ENCODE data around the gene SMIM1. TPM values are rescaled to one million over a fixed set of nuclear protein-coding genes. Genes with fewer than 3 reads are reported as not detected.

SMIM1 gene
- total and polyA plus RNA-seq, 2 experiments from 2014 or later: 3.2 to 7.2 TPM

DNA sequence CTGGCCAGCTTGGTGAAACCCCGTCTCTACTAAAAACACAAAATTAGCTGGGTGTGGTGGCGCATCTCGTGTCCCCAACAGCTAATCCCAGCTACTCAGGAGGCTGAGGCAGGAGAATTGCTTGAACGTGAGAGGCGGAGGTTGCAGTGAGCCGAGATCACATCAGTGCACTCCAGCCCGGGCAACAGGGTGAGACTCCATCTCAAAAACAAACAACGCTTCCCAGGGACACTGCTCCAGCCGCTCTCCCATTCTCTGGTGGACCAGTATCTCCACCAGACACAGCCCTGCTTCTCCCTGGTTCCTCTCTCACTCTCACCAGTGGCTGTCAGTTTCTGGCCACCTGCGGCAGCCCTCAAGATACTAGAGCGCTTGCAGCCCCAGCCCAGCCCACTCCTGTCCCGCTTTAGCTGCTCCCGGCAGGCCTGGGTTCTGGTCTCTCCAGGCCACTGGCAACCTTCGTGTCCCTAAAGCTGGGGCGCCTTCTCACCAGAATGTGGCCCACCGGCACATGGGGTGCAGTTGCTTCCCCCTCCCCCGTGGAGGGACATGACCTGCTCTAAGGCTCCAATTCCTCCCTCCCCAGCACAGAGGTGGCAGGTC, 44.7 kb downstream of the SMIM1 start:
- H4K20me1 ChIP-seq (replicated peaks; ENCODE audit: insufficient read depth): no peaks in the 10 kb centered on the region
- H3K4me2 ChIP-seq: no peak overlapping the region
- H3K27me3 ChIP-seq (ENCODE audit: insufficient read depth): no peaks in the 10 kb centered on the region
- H3K27ac Mint-ChIP-seq: peak overlapping the region; percentile 46; the same call in 1 of the 2 replicates
- H2AFZ ChIP-seq: no peak overlapping the region
- no peak for TF ChIP-seq NANOG (IDR thresholded peaks at IDR 0.05; ENCODE audit: borderline replicate concordance)
- TF ChIP-seq POLR2AphosphoS5 (IDR thresholded peaks at IDR 0.05; ENCODE audit: low read depth): no peak
- TF ChIP-seq CREB1 (CRISPR knock-in tag; IDR thresholded peaks at IDR 0.05; ENCODE audit: low read depth): no peak
- TF ChIP-seq ZNF331 (CRISPR knock-in tag; IDR thresholded peaks at IDR 0.05; ENCODE audit: low read depth): no peak
- TF ChIP-seq, protein P1, sequence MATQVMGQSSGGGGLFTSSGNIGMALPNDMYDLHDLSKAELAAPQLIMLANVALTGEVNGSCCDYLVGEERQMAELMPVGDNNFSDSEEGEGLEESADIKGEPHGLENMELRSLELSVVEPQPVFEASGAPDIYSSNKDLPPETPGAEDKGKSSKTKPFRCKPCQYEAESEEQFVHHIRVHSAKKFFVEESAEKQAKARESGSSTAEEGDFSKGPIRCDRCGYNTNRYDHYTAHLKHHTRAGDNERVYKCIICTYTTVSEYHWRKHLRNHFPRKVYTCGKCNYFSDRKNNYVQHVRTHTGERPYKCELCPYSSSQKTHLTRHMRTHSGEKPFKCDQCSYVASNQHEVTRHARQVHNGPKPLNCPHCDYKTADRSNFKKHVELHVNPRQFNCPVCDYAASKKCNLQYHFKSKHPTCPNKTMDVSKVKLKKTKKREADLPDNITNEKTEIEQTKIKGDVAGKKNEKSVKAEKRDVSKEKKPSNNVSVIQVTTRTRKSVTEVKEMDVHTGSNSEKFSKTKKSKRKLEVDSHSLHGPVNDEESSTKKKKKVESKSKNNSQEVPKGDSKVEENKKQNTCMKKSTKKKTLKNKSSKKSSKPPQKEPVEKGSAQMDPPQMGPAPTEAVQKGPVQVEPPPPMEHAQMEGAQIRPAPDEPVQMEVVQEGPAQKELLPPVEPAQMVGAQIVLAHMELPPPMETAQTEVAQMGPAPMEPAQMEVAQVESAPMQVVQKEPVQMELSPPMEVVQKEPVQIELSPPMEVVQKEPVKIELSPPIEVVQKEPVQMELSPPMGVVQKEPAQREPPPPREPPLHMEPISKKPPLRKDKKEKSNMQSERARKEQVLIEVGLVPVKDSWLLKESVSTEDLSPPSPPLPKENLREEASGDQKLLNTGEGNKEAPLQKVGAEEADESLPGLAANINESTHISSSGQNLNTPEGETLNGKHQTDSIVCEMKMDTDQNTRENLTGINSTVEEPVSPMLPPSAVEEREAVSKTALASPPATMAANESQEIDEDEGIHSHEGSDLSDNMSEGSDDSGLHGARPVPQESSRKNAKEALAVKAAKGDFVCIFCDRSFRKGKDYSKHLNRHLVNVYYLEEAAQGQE (IDR thresholded peaks at IDR 0.05; ENCODE audit: unreplicated experiment): no peak
- TF ChIP-seq, protein P2, sequence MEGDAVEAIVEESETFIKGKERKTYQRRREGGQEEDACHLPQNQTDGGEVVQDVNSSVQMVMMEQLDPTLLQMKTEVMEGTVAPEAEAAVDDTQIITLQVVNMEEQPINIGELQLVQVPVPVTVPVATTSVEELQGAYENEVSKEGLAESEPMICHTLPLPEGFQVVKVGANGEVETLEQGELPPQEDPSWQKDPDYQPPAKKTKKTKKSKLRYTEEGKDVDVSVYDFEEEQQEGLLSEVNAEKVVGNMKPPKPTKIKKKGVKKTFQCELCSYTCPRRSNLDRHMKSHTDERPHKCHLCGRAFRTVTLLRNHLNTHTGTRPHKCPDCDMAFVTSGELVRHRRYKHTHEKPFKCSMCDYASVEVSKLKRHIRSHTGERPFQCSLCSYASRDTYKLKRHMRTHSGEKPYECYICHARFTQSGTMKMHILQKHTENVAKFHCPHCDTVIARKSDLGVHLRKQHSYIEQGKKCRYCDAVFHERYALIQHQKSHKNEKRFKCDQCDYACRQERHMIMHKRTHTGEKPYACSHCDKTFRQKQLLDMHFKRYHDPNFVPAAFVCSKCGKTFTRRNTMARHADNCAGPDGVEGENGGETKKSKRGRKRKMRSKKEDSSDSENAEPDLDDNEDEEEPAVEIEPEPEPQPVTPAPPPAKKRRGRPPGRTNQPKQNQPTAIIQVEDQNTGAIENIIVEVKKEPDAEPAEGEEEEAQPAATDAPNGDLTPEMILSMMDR (conservative IDR thresholded peaks at IDR 0.05; ENCODE audit: low read depth in 2 of 2): no peak
- TF ChIP-seq, protein P3, sequence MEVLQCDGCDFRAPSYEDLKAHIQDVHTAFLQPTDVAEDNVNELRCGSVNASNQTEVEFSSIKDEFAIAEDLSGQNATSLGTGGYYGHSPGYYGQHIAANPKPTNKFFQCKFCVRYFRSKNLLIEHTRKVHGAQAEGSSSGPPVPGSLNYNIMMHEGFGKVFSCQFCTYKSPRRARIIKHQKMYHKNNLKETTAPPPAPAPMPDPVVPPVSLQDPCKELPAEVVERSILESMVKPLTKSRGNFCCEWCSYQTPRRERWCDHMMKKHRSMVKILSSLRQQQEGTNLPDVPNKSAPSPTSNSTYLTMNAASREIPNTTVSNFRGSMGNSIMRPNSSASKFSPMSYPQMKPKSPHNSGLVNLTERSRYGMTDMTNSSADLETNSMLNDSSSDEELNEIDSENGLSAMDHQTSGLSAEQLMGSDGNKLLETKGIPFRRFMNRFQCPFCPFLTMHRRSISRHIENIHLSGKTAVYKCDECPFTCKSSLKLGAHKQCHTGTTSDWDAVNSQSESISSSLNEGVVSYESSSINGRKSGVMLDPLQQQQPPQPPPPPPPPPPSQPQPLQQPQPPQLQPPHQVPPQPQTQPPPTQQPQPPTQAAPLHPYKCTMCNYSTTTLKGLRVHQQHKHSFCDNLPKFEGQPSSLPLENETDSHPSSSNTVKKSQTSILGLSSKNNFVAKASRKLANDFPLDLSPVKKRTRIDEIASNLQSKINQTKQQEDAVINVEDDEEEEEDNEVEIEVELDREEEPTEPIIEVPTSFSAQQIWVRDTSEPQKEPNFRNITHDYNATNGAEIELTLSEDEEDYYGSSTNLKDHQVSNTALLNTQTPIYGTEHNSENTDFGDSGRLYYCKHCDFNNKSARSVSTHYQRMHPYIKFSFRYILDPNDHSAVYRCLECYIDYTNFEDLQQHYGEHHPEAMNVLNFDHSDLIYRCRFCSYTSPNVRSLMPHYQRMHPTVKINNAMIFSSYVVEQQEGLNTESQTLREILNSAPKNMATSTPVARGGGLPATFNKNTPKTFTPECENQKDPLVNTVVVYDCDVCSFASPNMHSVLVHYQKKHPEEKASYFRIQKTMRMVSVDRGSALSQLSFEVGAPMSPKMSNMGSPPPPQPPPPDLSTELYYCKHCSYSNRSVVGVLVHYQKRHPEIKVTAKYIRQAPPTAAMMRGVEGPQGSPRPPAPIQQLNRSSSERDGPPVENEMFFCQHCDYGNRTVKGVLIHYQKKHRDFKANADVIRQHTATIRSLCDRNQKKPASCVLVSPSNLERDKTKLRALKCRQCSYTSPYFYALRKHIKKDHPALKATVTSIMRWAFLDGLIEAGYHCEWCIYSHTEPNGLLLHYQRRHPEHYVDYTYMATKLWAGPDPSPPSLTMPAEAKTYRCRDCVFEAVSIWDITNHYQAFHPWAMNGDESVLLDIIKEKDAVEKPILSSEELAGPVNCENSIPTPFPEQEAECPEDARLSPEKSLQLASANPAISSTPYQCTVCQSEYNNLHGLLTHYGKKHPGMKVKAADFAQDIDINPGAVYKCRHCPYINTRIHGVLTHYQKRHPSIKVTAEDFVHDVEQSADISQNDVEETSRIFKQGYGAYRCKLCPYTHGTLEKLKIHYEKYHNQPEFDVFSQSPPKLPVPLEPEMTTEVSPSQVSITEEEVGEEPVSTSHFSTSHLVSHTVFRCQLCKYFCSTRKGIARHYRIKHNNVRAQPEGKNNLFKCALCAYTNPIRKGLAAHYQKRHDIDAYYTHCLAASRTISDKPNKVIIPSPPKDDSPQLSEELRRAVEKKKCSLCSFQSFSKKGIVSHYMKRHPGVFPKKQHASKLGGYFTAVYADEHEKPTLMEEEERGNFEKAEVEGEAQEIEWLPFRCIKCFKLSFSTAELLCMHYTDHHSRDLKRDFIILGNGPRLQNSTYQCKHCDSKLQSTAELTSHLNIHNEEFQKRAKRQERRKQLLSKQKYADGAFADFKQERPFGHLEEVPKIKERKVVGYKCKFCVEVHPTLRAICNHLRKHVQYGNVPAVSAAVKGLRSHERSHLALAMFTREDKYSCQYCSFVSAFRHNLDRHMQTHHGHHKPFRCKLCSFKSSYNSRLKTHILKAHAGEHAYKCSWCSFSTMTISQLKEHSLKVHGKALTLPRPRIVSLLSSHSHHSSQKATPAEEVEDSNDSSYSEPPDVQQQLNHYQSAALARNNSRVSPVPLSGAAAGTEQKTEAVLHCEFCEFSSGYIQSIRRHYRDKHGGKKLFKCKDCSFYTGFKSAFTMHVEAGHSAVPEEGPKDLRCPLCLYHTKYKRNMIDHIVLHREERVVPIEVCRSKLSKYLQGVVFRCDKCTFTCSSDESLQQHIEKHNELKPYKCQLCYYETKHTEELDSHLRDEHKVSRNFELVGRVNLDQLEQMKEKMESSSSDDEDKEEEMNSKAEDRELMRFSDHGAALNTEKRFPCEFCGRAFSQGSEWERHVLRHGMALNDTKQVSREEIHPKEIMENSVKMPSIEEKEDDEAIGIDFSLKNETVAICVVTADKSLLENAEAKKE (CRISPR knock-in tag; IDR thresholded peaks at IDR 0.05): no peak
- TF ChIP-seq JUNB (IDR thresholded peaks at IDR 0.05; ENCODE audit: unreplicated experiment): no peak
- no peak for TF ChIP-seq ZNF114 (CRISPR knock-in tag; IDR thresholded peaks at IDR 0.05)
- TF ChIP-seq, protein P4, sequence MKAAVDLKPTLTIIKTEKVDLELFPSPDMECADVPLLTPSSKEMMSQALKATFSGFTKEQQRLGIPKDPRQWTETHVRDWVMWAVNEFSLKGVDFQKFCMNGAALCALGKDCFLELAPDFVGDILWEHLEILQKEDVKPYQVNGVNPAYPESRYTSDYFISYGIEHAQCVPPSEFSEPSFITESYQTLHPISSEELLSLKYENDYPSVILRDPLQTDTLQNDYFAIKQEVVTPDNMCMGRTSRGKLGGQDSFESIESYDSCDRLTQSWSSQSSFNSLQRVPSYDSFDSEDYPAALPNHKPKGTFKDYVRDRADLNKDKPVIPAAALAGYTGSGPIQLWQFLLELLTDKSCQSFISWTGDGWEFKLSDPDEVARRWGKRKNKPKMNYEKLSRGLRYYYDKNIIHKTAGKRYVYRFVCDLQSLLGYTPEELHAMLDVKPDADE (IDR thresholded peaks at IDR 0.05): no peak
- TF ChIP-seq EZH2phosphoT487 (IDR thresholded peaks at IDR 0.05; ENCODE audit: unreplicated experiment): no peak
- no peak for TF ChIP-seq STAT1 (IDR thresholded peaks at IDR 0.05; ENCODE audit: unreplicated experiment)
- no peak for TF ChIP-seq EZH2 (IDR thresholded peaks at IDR 0.05; ENCODE audit: low read depth, unreplicated experiment)
- no peak for ATAC-seq
- no peaks in the 10 kb centered on the region for H3K9me2 ChIP-seq (ENCODE audit: insufficient read depth)
- no peaks in the 10 kb centered on the region for H3K9me3 Mint-ChIP-seq
- H3K79me2 ChIP-seq (replicated peaks; ENCODE audit: insufficient read depth): no peaks in the 10 kb centered on the region
- no peaks in the 10 kb centered on the region for H3K36me3 ChIP-seq (ENCODE audit: insufficient read depth)
- H3F3A ChIP-seq (replicated peaks; ENCODE audit: low read depth): no peaks in the 10 kb centered on the region
- peaks cover 6% of the 10 kb centered on the region for H3K27me3 Mint-ChIP-seq (ENCODE audit: insufficient read depth, low read depth, poor library complexity)
- H3K27ac ChIP-seq (ENCODE audit: low read depth): no peak overlapping the region
- no peak overlapping the region for H3K4me3 Mint-ChIP-seq
- no peaks in the 10 kb centered on the region for H3K4me1 ChIP-seq (ENCODE audit: insufficient read depth)
- H3K4me1 Mint-ChIP-seq: no peaks in the 10 kb centered on the region; the same call in 2 of the 3 replicates
- no peak for DNase-seq (ENCODE audit: low spot score)
- H3K4me3 ChIP-seq: no peak overlapping the region
- H3K36me3 Mint-ChIP-seq (ENCODE audit: low read depth): peaks cover 8% of the 10 kb centered on the region; the same call in 2 of the 3 replicates

Data from GM23338 (cell line).